ENCODE results near the gene VAV2.
"Not testable (repeated sequence)": the region's sequence is repeated elsewhere in the genome, so short reads cannot be mapped to it uniquely, and the experiment has no call there.

Gene VAV2

GRCh38 chr9:133778336-133779013 lies 213.6 kb downstream of the VAV2 start:
- no peak for DNase-seq

- DNase-seq: no peak
Observed at GRCh38 chr9:133777871-133778270, 214.3 kb downstream of the VAV2 start.

- DNase-seq: no peak
Observed at GRCh38 chr9:133777068-133777791, 214.9 kb downstream of the VAV2 start.

- DNase-seq: no peak
Observed at GRCh38 chr9:133775951-133776905, 215.9 kb downstream of the VAV2 start.

- no peak for DNase-seq
Observed at GRCh38 chr9:133775291-133775690, 216.8 kb downstream of the VAV2 start.

GRCh38 chr9:133774799-133775198 lies 217.3 kb downstream of the VAV2 start:
- DNase-seq: no peak

- no peak for DNase-seq
Observed at GRCh38 chr9:133773889-133774655, 218.1 kb downstream of the VAV2 start.

GRCh38 chr9:133772581-133772980 lies 219.5 kb downstream of the VAV2 start:
- no peak for DNase-seq

- DNase-seq: no peak
Observed at GRCh38 chr9:133771486-133772482, 220.3 kb downstream of the VAV2 start.

GRCh38 chr9:133770076-133770777 lies 221.9 kb downstream of the VAV2 start:
- DNase-seq: no peak

GRCh38 chr9:133769511-133770075 lies 222.5 kb downstream of the VAV2 start:
- DNase-seq: no peak

GRCh38 chr9:133768859-133769510 lies 223.1 kb downstream of the VAV2 start:
- DNase-seq: no peak

GRCh38 chr9:133768371-133768858 lies 223.7 kb downstream of the VAV2 start:
- no peak for DNase-seq

GRCh38 chr9:133767625-133768024 lies 224.5 kb downstream of the VAV2 start:
- no peak for DNase-seq

GRCh38 chr9:133767008-133767407 lies 225.1 kb downstream of the VAV2 start:
- DNase-seq: no peak

GRCh38 chr9:133766234-133766633 lies 225.9 kb downstream of the VAV2 start:
- DNase-seq: not testable (repeated sequence)

- DNase-seq: no peak
Observed at GRCh38 chr9:133763272-133764183, 228.6 kb downstream of the VAV2 start.

Data from stimulated activated CD4-positive, alpha-beta T cell treated with anti-CD3 and anti-CD28 coated beads, Interleukin-2, amount 100 ng/mL, for 24 hours (primary cell).